Dedifferentiated amniotic fluid mesenchymal stem cell (primary cell): Measurements from ENCODE around the gene INHBB.
"Not testable (repeated sequence)": the region's sequence is repeated elsewhere in the genome, so short reads cannot be mapped to it uniquely, and the experiment has no call there.

Experiments used
- DNase-seq: peaks from one replicate; pipeline ENCODE4 v3.0.0-alpha.2; 2016; ENCODE audit errors: extremely low spot score

Gene INHBB

GRCh38 chr2:120346026-120346666 lies at the start of gene INHBB:
TSS of gene INHBB (plus strand) at chr2:120346136. CDS start at chr2:120346189, 53 bp downstream.
- no peak for DNase-seq

- no peak for DNase-seq
Measured at GRCh38 chr2:120298173-120298835, 47.6 kb upstream of the INHBB start.

GRCh38 chr2:120299004-120299403 lies 46.9 kb upstream of the INHBB start:
- no peak for DNase-seq

GRCh38 chr2:120299561-120299960 lies 46.4 kb upstream of the INHBB start:
- no peak for DNase-seq

- DNase-seq = no peak
Measured at GRCh38 chr2:120300385-120300784, 45.6 kb upstream of the INHBB start.

GRCh38 chr2:120301284-120301683 lies 44.7 kb upstream of the INHBB start:
- DNase-seq = no peak

GRCh38 chr2:120302301-120302700 lies 43.6 kb upstream of the INHBB start:
- DNase-seq = no peak

- DNase-seq = no peak
Measured at GRCh38 chr2:120303177-120303576, 42.8 kb upstream of the INHBB start.

GRCh38 chr2:120305296-120305695 lies 40.6 kb upstream of the INHBB start:
- no peak for DNase-seq

- no peak for DNase-seq
Measured at GRCh38 chr2:120305937-120306490, 39.9 kb upstream of the INHBB start.

GRCh38 chr2:120307482-120307881 lies 38.5 kb upstream of the INHBB start:
- DNase-seq = no peak

GRCh38 chr2:120308038-120308910 lies 37.7 kb upstream of the INHBB start:
- no peak for DNase-seq

GRCh38 chr2:120310136-120310535 lies 35.8 kb upstream of the INHBB start:
- no peak for DNase-seq

- DNase-seq = not testable (repeated sequence)
Measured at GRCh38 chr2:120310841-120311240, 35.1 kb upstream of the INHBB start.

- no peak for DNase-seq
Measured at GRCh38 chr2:120312076-120312475, 33.9 kb upstream of the INHBB start.

- peak; percentile 79 for DNase-seq
Measured at GRCh38 chr2:120312860-120313694, 32.9 kb upstream of the INHBB start.

GRCh38 chr2:120313695-120314615 lies 32.0 kb upstream of the INHBB start:
- no peak for DNase-seq

GRCh38 chr2:120314690-120315366 lies 31.1 kb upstream of the INHBB start:
- no peak for DNase-seq

- no peak for DNase-seq
Measured at GRCh38 chr2:120315367-120316033, 30.4 kb upstream of the INHBB start.
